LNCaP clone FGC (cell line): ENCODE measurements around the gene SFTPD.

ENCODE experiments used
- DNase-seq: peaks from one replicate; pipeline ENCODE4 v3.0.0-alpha.2; 2011; ENCODE audit warnings: low read depth
- H3K4me3 ChIP-seq: 2 replicates; pipeline ENCODE4 v1.5.1; 2011; ENCODE audit warnings: mild to moderate bottlenecking, low read depth, low read length, control low read depth
- TF ChIP-seq, protein P1 (sequence below): IDR thresholded peaks from 2 replicates; pipeline ENCODE4 v1.5.1; 2012; ENCODE audit warnings: mild to moderate bottlenecking; ENCODE audit not compliant: control insufficient read depth, insufficient read depth; ENCODE audit errors: extremely low read depth

SFTPD gene

DNA sequence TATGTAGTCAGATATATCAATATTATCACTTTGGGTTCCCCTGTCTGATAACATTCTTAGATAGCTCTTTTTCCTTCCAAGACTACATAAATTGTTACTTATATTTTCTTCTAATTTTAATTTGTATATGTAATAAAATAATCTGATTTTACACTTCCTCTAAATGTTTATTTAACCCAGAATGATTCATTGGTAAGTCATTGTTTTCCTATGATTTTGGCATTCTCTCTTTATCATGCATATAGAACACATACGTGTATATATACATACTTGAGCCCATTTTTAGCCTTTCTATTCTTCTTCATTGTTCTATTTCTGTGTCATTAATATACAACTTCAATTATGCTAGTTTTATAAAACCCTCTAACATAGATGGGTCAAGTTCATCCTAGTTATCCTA lies 16.6 kb downstream of the SFTPD start:
- H3K4me3 ChIP-seq: no peak overlapping the region
- DNase-seq: no peak
- TF ChIP-seq, protein P1, sequence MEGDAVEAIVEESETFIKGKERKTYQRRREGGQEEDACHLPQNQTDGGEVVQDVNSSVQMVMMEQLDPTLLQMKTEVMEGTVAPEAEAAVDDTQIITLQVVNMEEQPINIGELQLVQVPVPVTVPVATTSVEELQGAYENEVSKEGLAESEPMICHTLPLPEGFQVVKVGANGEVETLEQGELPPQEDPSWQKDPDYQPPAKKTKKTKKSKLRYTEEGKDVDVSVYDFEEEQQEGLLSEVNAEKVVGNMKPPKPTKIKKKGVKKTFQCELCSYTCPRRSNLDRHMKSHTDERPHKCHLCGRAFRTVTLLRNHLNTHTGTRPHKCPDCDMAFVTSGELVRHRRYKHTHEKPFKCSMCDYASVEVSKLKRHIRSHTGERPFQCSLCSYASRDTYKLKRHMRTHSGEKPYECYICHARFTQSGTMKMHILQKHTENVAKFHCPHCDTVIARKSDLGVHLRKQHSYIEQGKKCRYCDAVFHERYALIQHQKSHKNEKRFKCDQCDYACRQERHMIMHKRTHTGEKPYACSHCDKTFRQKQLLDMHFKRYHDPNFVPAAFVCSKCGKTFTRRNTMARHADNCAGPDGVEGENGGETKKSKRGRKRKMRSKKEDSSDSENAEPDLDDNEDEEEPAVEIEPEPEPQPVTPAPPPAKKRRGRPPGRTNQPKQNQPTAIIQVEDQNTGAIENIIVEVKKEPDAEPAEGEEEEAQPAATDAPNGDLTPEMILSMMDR: no peak

DNA sequence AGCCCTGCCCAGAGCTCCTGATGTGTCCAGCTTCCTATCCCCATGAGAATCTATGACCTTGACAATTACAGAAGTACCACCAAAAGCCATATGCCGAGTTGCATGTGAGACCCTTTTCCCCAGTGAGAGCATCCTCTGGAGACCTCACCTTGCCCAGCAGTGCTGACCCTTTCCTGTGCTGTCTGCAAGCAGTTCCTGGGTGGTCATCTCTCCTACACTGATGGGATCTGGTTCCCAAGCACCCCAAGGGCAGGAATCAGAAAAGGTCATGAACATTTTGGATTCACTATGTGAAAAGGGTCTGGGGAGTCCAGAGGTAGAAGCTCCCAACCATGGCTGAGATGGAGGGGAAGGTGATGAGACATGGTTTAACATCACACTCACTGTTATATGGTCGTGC lies 18.2 kb downstream of the SFTPD start:
- TF ChIP-seq, protein P1: no peak
- no peak for DNase-seq
- no peak overlapping the region for H3K4me3 ChIP-seq

DNA sequence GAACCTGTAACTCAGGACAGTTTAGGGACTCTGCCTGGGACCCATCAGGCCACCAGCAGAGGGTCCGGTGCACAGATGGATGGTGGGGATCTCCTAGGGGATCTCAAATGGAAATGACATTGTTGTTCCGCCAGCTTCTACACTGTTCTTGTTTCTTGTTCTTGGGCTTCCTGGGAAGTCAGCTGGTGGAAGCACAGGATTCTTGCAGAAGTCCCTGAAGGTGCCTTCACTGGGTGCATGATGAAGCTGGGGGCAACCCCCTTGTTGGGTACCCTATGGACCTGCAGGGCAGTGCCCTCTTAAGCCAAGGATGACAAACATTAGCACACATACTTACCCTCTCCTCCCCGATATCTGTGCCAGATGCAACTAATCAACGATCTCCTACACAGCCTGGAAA lies 18.6 kb downstream of the SFTPD start:
- TF ChIP-seq, protein P1: no peak
- H3K4me3 ChIP-seq: no peak overlapping the region
- DNase-seq: no peak

DNA sequence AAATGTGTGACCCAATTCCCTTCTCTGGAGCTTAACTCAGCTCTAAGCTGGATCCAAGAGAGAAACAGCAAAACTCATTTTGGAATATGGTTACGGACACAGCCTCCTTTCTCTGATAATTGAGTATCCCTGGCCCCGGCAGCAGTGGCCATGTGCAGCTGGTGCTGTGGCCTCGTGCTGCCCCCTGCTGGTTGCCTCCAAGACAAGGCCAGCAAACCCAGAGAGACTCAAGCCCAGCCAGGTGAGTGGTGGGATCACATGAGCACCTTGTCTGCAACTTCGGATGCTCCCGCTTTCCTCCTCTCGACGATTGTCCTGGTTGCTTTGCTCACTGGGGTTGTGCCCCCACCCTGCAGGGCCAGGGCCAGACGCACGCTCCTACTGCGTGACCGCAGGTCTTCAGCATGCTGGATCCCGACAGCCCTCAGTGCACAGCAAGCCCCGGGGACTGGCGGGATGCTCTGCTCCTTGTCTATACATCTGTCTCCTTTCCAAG lies 19.4 kb downstream of the SFTPD start:
- TF ChIP-seq, protein P1: peak; percentile 88
- peak; percentile 48 for DNase-seq
- H3K4me3 ChIP-seq: no peak overlapping the region; the same call in 1 of the 2 replicates

DNA sequence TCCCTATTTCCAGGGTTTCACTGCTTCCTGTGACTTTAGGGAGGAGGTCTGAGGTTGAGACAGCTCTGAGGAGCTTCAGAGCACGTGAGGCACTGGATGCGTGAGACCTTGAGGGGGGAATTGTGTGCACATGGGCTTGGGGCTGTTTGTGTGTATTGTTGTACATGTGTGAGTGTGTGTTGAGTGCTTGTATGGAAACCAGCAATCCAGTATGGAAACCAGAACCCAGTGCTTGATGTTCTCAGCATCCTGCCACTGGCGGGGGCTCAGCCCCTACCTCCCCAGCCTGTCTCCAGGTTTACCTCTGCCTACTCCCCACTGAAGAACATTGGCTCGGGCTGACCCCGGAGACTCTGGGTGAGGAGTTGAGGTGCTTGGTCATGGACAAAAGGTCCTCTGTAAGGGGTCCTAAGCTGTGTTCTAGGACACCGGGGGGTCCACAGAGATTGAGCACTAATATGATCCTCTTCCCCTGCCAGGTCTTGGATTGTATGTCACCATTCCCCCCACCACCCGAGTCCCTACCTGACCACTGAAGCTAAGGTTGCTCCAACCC lies 20.8 kb downstream of the SFTPD start:
- TF ChIP-seq, protein P1: no peak
- no peak for DNase-seq
- H3K4me3 ChIP-seq: no peak overlapping the region

DNA sequence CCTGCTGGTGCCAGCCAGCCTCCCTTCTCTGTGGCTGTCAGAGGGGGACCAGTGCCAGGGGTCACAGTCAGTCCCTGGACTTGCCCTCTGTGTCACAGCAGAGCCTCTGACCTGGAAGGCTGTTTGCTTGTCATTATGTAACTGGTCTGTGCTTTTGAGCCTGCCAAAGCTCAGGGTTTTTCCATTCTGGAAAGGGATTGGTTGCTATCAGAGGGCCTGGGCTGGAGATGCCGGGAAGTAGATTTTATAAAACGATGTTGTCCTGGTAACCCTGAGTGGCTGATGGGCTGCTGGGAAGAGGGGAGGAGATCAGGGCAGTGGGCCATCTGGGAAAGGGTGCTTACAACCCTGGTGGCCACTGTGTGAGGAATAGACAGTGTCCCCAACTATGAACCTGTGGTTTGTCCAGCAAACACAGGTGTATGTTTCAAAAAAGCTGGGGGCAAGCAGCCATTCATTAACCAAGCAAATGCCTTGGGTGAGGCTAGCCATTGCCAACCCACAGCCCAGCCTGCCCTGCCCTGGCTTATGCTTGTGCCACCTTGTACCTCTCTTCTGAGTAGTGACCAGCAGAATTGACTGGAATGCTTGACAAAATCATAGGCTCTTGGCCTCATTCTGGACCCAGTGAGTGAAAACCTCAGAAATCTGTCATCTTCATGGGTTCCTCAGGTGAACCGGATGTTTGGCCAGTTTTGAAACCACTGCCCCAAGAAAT lies 21.6 kb downstream of the SFTPD start:
- TF ChIP-seq, protein P1: no peak
- no peak overlapping the region for H3K4me3 ChIP-seq
- no peak for DNase-seq
